HepG2 (cell line): ENCODE measurements around the gene MROH2A. TPM values are rescaled to one million over a fixed set of nuclear protein-coding genes. Genes with fewer than 3 reads are reported as not detected.
A peak's percentile ranks its signal among the peaks of the same experiment; 100 is the strongest.

Experiments
- FOXO1 ChIP-seq: sonication (generic); formaldehyde crosslinking; IDR thresholded peaks from 2 replicates; pipeline ENCODE4 v1.4.0; 2020; ENCODE audit warnings: missing genetic modification reagents
- KAT7 ChIP-seq: IDR thresholded peaks from 2 replicates; pipeline ENCODE4 v1.6.1; 2018; ENCODE audit warnings: borderline replicate concordance, missing compliant biosample characterization
- NFYC ChIP-seq: IDR thresholded peaks from 2 replicates; pipeline ENCODE4 v1.6.1; 2016; ENCODE audit warnings: missing genetic modification reagents, missing compliant biosample characterization
- ZKSCAN5 ChIP-seq: sonication (generic); formaldehyde crosslinking; IDR thresholded peaks from 2 replicates; pipeline ENCODE4 v1.5.1; 2020; ENCODE audit warnings: mild to moderate bottlenecking, missing genetic modification reagents
- ZNF256 ChIP-seq: sonication (generic); formaldehyde crosslinking; conservative IDR thresholded peaks from 2 replicates; pipeline ENCODE4 v1.4.0; 2020; ENCODE audit warnings: missing genetic modification reagents
- ZSCAN30 ChIP-seq: sonication (generic); formaldehyde crosslinking; IDR thresholded peaks from 2 replicates; pipeline ENCODE4 v1.5.0; 2020; ENCODE audit warnings: mild to moderate bottlenecking, missing genetic modification reagents
- polyA plus RNA-seq, 8 experiments: library from polyadenylated mRNA; depleted of rRNA in 3 of 8; stranded (reverse) in 7 of 8; unstranded in 1 of 8; fragments of >200 nt; fragmentation: Illumina TruSeq in 4 of 8; extraction: Trizol in 4 of 8; gene quantifications; 2 replicates each; pipeline versions ENCODE4 v1.2.1 to v1.2.3, GENCODE V29; 2011 to 2016; ENCODE audit warnings: low read depth in 4 of 8, missing spikeins in 1 of 8, mixed read lengths in 1 of 8; ENCODE audit not compliant: insufficient read depth in 1 of 8
- total RNA-seq, 5 experiments: library from RNA; depleted of rRNA; stranded (reverse); fragments of >200 nt; fragmentation: Illumina TruSeq; extraction: Trizol; gene quantifications; 2 replicates each; pipeline ENCODE4 v1.2.3, GENCODE V29; 2016; ENCODE audit warnings: low read depth in 1 of 5
- TF ChIP-seq, protein P1 (sequence below): sonication (generic); formaldehyde crosslinking; IDR thresholded peaks from 2 replicates; pipeline ENCODE4 v1.4.0; 2020; ENCODE audit warnings: mild to moderate bottlenecking, missing genetic modification reagents
- TF ChIP-seq, protein P2 (sequence below): sonication (generic); formaldehyde crosslinking; IDR thresholded peaks from 2 replicates; pipeline ENCODE4 v1.4.0; 2020; ENCODE audit warnings: missing genetic modification reagents, mild to moderate bottlenecking, borderline replicate concordance
- TF ChIP-seq, protein P3 (sequence below): sonication (generic); formaldehyde crosslinking; IDR thresholded peaks from 2 replicates; pipeline ENCODE4 v1.4.0; 2020; ENCODE audit warnings: missing genetic modification reagents, mild to moderate bottlenecking, borderline replicate concordance

Gene MROH2A
- total and polyA plus RNA-seq, 2 of the 13 experiments (the other 11 are each of a cell fraction or from before 2014, with no cell fraction given): 0.03 to 0.04 TPM

DNA sequence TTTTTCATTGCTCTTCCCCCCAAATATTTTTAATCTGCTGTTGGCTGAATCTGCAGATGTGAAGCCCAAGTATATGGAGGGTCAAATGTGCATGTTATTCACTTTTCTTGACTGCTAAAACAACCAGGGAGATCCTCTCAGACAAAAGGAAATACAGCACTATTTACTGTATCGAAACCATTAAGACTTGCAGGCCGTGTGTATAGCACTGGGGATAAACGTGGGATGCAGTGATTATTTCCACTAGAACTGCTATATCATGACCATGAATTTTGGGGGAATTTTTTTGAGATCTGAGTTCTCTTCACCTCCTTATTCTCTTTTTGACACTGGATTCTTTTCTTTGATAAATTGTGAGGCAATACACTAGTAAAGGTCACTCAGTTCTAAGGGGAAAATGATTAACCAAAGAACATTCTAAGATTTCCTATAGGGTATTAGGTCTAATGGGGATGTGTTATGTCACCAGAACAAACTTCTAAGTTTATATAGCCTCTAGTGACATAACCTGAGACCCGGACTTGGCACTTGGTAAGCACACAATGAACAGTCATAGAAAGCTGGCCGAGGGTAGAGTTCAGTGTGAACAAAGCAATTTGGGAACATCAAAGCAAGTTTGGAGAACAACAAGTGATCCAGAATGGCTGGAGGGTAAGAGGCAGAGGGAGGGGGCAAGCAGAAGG, 32.9 kb upstream of the MROH2A start (continued):
- TF ChIP-seq, protein P1, sequence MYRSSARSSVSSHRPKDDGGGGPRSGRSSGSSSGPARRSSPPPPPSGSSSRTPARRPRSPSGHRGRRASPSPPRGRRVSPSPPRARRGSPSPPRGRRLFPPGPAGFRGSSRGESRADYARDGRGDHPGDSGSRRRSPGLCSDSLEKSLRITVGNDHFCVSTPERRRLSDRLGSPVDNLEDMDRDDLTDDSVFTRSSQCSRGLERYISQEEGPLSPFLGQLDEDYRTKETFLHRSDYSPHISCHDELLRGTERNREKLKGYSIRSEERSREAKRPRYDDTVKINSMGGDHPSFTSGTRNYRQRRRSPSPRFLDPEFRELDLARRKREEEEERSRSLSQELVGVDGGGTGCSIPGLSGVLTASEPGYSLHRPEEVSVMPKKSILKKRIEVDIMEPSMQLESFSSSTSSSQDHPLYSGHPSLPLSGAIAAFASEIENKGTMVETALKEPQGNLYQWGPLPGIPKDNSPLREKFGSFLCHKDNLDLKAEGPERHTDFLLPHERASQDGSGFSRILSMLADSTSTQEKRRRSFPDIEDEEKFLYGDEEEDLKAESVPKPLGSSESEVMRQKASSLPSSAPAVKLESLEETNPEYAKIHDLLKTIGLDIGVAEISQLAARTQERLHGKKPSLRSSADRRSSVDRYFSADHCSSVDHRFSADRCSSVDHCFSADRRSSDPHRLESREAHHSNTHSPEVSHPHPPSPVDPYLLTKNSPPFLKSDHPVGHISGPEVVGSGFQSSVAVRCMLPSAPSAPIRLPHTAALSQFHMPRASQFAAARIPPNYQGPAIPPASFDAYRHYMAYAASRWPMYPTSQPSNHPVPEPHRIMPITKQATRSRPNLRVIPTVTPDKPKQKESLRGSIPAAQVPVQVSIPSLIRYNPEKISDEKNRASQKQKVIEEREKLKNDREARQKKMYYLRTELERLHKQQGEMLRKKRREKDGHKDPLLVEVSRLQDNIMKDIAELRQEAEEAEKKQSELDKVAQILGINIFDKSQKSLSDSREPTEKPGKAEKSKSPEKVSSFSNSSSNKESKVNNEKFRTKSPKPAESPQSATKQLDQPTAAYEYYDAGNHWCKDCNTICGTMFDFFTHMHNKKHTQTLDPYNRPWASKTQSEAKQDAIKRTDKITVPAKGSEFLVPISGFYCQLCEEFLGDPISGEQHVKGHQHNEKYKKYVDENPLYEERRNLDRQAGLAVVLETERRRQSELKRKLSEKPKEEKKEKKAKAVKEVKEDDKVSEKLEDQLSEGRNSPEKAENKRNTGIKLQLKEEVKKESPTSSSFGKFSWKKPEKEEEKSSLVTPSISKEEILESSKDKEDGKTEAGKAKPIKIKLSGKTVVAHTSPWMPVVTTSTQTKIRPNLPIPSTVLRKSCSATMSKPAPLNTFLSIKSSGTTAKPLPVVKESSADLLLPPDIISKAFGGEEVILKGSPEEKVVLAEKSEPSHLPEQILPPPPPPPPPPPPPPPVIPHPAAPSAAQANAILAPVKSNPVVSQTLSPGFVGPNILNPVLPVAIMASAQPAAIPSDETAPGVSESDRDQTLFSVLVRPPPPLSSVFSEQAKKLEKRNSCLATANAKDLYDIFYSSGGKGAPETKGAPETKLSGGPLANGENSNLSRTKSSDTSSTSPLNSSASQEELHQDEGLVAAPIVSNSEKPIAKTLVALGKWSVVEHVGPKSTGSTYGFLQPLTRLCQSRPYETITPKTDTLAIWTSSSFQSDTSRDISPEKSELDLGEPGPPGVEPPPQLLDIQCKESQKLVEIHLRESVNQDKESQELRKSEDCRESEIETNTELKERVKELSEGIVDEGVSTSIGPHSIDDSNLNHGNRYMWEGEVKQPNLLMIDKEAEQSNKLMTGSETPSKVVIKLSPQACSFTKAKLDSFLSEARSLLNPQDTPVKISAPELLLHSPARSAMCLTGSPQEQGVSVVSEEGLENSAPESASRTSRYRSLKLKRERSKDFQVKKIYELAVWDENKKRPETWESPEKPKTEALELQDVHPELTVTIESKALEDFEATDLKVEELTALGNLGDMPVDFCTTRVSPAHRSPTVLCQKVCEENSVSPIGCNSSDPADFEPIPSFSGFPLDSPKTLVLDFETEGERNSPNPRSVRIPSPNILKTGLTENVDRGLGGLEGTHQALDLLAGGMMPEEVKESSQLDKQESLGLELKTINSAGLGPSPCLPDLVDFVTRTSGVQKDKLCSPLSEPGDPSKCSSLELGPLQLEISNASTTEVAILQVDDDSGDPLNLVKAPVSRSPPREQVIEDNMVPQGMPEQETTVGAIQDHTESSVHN: no peak
- TF ChIP-seq, protein P2, sequence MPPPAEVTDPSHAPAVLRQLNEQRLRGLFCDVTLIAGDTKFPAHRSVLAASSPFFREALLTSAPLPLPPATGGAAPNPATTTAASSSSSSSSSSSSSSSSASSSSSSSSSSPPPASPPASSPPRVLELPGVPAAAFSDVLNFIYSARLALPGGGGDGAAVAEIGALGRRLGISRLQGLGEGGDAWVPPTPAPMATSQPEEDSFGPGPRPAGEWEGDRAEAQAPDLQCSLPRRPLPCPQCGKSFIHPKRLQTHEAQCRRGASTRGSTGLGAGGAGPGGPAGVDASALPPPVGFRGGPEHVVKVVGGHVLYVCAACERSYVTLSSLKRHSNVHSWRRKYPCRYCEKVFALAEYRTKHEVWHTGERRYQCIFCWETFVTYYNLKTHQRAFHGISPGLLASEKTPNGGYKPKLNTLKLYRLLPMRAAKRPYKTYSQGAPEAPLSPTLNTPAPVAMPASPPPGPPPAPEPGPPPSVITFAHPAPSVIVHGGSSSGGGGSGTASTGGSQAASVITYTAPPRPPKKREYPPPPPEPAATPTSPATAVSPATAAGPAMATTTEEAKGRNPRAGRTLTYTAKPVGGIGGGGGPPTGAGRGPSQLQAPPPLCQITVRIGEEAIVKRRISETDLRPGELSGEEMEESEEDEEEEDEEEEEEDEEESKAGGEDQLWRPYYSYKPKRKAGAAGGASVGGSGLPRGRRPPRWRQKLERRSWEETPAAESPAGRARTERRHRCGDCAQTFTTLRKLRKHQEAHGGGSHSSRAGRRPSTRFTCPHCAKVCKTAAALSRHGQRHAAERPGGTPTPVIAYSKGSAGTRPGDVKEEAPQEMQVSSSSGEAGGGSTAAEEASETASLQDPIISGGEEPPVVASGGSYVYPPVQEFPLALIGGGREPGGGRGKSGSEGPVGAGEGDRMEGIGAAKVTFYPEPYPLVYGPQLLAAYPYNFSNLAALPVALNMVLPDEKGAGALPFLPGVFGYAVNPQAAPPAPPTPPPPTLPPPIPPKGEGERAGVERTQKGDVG: no peak
- TF ChIP-seq FOXO1 (CRISPR knock-in tag) (peak; percentile 97), ZSCAN30 (CRISPR knock-in tag) (peak; percentile 75; the same call in 1 of the 2 replicates), KAT7 (CRISPR knock-in tag) (peak; percentile 41; the same call in 1 of the 2 replicates), NFYC (peak; percentile 58; the same call in 1 of the 2 replicates), ZNF256 (CRISPR knock-in tag) (no peak), ZKSCAN5 (0 out of 2 replicates have a peak, but pooled peaks have one; percentile 33)
- TF ChIP-seq, protein P3, sequence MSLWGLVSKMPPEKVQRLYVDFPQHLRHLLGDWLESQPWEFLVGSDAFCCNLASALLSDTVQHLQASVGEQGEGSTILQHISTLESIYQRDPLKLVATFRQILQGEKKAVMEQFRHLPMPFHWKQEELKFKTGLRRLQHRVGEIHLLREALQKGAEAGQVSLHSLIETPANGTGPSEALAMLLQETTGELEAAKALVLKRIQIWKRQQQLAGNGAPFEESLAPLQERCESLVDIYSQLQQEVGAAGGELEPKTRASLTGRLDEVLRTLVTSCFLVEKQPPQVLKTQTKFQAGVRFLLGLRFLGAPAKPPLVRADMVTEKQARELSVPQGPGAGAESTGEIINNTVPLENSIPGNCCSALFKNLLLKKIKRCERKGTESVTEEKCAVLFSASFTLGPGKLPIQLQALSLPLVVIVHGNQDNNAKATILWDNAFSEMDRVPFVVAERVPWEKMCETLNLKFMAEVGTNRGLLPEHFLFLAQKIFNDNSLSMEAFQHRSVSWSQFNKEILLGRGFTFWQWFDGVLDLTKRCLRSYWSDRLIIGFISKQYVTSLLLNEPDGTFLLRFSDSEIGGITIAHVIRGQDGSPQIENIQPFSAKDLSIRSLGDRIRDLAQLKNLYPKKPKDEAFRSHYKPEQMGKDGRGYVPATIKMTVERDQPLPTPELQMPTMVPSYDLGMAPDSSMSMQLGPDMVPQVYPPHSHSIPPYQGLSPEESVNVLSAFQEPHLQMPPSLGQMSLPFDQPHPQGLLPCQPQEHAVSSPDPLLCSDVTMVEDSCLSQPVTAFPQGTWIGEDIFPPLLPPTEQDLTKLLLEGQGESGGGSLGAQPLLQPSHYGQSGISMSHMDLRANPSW: 0 out of 2 replicates have a peak, but pooled peaks have one; percentile 44
